Testis (tissue), 3 donors: ENCODE results near the gene TDRD10. TPM values are rescaled to one million over a fixed set of nuclear protein-coding genes. Genes with fewer than 3 reads are reported as not detected.

ENCODE experiments used
- DNase-seq: peaks from one replicate; pipeline ENCODE4 v3.0.0-alpha.2; 2019
- H3K27ac ChIP-seq, 2 donors: fragments of 200-600 bp; sonication (generic); one replicate each; pipeline ENCODE4 v1.5.1; 2019
- H3K27me3 ChIP-seq: fragments of 200-600 bp; sonication (generic); one replicate; pipeline ENCODE4 v1.5.1; 2019
- H3K36me3 ChIP-seq: fragments of 200-600 bp; sonication (generic); one replicate; pipeline ENCODE4 v1.5.1; 2017; ENCODE audit warnings: low read depth; ENCODE audit errors: missing control alignments
- H3K4me1 ChIP-seq: fragments of 200-600 bp; sonication (generic); one replicate; pipeline ENCODE4 v1.5.1; 2019
- H3K4me3 ChIP-seq, 2 donors: fragments of 200-600 bp; sonication (generic); one replicate each; pipeline ENCODE4 v1.5.1; 2017 to 2019
- H3K9me3 ChIP-seq: fragments of 200-600 bp; sonication (generic); one replicate; pipeline ENCODE4 v1.5.1; 2017
- POLR2A ChIP-seq: fragments of 450-650 bp; IDR thresholded peaks from one replicate; pipeline ENCODE4 v1.6.1; 2017; ENCODE audit warnings: antibody characterized with exemption, mild to moderate bottlenecking, moderate library complexity
- whole genome bisulfite sequencing, 2 donors: methylation state at CpG; one replicate each; pipeline ENCODE4 v1.1.5; 2018; 5-methylcytosine and 5-hydroxymethylcytosine counted together
- intact Hi-C: fragments of 100-400 bp; cut with DNase I; formaldehyde crosslinking; loops from one replicate; pipeline ENCODE4 v1.15.1; 2023; ENCODE audit warnings: low total_unique reads
- polyA plus RNA-seq: library from polyadenylated mRNA; stranded (reverse); fragments of 350-450 nt; fragmentation: Illumina TruSeq; extraction: RNeasy Lipid Tissue Mini Kit (QIAGEN cat#74804); gene quantifications from one replicate; pipeline ENCODE4 v1.2.3, GENCODE V29; 2014; ENCODE audit warnings: low read depth, low replicate concordance; ENCODE audit not compliant: insufficient read depth
- total RNA-seq, 2 donors: library from RNA; depleted of rRNA; stranded (reverse); fragments of >200 nt; gene quantifications; one replicate each; pipeline ENCODE4 v1.2.3, GENCODE V29; 2016
- TF ChIP-seq, protein P1 (sequence below), 3 experiments: fragments of 450-650 bp in 2 of 3; fragments of 200-600 bp in 1 of 3; sonication (generic) in 1 of 3; IDR thresholded peaks; one replicate each; pipeline ENCODE4 v1.5.1; 2016 to 2019; ENCODE audit warnings: antibody characterized with exemption in 3 of 3, mild to moderate bottlenecking in 2 of 3, moderate library complexity in 1 of 3

Gene TDRD10
- total and polyA plus RNA-seq, 3 donors from 2014 or later, result 50.9 to 123 (median 60.3) TPM

DNA sequence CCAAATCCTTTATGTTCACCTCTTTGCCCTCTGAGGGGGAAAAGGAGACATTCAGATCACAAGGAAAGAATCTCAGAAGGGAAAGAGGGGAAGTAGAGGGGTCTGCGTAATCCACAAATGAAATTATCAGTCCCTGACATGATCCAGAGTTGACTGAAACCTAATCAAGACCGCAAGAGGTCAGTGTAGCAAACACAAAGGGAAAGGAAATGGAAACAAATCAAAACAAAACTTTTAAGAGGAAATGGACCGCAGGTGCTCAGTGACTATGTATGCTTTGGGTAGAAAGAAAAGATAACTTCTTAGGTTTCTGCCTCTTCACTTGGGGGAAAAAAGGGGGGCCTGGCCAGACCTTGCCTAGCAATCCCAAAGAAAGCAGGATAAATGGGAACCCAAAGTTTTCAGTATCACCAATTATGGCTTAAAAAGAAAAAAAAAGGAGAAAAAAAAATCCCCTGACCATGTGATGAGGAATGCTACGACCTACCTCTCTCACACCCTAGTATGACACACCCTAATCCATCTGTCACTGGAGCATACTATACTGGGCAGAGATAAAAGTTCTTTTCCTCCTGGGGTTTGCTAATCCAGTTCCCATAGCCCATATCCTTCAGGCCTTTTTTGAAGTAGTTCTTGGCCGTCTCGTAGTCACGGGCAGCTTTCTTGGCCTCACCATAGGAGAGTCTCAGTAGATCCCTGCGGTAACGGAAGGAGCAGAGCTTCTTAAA, 82.4 kb downstream of the TDRD10 start:
- no peak overlapping the region for H3K4me3 ChIP-seq
- H3K27me3 ChIP-seq, result no peaks in the 10 kb centered on the region
- H3K4me1 ChIP-seq, result no peaks in the 10 kb centered on the region
- intact Hi-C loops, result no loop called here
- H3K9me3 ChIP-seq, result no peaks in the 10 kb centered on the region
- DNase-seq, result no peak
- no peaks in the 10 kb centered on the region for H3K36me3 ChIP-seq
- no peak for TF ChIP-seq POLR2A
- TF ChIP-seq, protein P1, sequence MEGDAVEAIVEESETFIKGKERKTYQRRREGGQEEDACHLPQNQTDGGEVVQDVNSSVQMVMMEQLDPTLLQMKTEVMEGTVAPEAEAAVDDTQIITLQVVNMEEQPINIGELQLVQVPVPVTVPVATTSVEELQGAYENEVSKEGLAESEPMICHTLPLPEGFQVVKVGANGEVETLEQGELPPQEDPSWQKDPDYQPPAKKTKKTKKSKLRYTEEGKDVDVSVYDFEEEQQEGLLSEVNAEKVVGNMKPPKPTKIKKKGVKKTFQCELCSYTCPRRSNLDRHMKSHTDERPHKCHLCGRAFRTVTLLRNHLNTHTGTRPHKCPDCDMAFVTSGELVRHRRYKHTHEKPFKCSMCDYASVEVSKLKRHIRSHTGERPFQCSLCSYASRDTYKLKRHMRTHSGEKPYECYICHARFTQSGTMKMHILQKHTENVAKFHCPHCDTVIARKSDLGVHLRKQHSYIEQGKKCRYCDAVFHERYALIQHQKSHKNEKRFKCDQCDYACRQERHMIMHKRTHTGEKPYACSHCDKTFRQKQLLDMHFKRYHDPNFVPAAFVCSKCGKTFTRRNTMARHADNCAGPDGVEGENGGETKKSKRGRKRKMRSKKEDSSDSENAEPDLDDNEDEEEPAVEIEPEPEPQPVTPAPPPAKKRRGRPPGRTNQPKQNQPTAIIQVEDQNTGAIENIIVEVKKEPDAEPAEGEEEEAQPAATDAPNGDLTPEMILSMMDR (IDR thresholded peaks at IDR 0.05), result no peak
- no peak overlapping the region for H3K27ac ChIP-seq
- 79 to 89% methylated on average over 9 of the region's 9 CpGs for WGBS, 2 donors

DNA sequence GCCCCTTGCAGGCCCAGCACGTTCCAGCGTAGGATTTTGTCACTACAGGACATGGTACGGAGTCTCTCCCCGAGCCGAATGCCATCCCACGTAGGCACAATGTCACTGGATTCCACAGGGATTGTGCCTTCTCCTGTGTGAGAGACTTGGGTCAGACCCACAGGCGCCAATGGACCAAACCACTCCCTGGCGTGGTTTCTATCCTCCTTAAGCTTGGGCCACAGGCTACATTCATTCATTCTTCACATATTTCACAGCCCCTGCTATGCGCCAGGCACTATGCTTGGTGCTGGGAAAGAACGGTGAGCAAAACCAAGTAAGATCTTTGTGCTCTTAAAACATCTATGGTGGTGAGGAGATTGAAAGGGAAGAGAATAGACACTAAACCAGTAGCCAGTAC, 84.2 kb downstream of the TDRD10 start:
- Histone ChIP-seq H3K27ac (no peak overlapping the region), H3K9me3 (no peaks in the 10 kb centered on the region), H3K27me3 (no peaks in the 10 kb centered on the region), H3K4me1 (no peaks in the 10 kb centered on the region), H3K4me3 (no peak overlapping the region), H3K36me3 (no peaks in the 10 kb centered on the region)
- no peak for DNase-seq
- TF ChIP-seq POLR2A, result no peak
- TF ChIP-seq, protein P1 (IDR thresholded peaks at IDR 0.05), result no peak
- intact Hi-C loops, result no loop called here
- 84 to 88% methylated on average over 10 of the region's 10 CpGs for WGBS, 2 donors

DNA sequence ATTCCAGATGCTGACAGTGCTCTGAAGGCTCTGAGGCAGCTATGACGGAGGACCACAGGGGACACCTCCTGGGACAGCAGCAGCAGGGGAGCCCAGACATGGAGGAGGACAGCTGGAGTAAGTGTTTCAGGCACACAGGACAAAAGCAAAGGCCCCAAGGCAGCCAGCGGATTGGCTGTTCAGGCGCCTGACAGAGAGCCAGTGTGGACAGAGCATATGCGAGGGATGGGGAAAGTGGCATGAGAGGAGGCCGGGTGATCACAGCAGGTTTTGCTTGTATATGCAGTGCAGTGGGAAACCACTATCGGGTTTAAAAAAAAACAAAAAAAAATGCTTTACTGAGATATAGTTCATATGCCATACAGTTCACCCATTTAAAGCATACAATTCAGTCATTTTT, 84.6 kb downstream of the TDRD10 start:
- H3K4me3 ChIP-seq, result no peak overlapping the region
- H3K27ac ChIP-seq, result no peak overlapping the region
- H3K4me1 ChIP-seq, result no peaks in the 10 kb centered on the region
- no peaks in the 10 kb centered on the region for H3K9me3 ChIP-seq
- intact Hi-C loops, result no loop called here
- WGBS, 2 donors, result 90 to 95% methylated on average over 6 of the region's 6 CpGs
- TF ChIP-seq POLR2A, result no peak
- TF ChIP-seq, protein P1 (IDR thresholded peaks at IDR 0.05), result no peak
- no peaks in the 10 kb centered on the region for H3K36me3 ChIP-seq
- no peak for DNase-seq
- no peaks in the 10 kb centered on the region for H3K27me3 ChIP-seq

DNA sequence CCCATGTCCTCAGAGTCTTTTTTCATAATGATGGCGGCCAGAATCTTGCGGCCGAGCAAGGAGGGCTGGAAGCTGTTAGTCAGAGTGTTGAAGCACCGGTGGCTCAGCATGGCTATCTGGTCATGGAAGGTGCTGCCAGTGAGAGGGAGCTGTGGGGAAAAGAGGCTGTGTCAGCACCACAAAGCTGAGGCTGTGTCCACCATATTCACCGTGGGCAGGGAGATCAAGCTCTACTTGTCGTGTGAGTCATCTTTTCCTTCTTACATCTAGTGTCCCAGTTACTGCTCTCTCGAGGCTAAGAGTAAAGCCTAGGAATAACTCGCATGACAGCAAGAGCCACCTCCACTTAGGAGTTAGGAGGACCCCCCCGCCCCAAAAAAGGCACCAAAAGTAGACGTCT, 87.8 kb downstream of the TDRD10 start:
- no peak for DNase-seq

More for the DNA sequence above, 87.8 kb downstream of the TDRD10 start:
- 79 to 85% methylated on average over 9 to 10 of the region's 10 CpGs for WGBS, 2 donors
- Histone ChIP-seq H3K36me3 (no peaks in the 10 kb centered on the region), H3K4me1 (no peaks in the 10 kb centered on the region), H3K9me3 (no peaks in the 10 kb centered on the region), H3K27me3 (no peaks in the 10 kb centered on the region), H3K27ac (no peak overlapping the region), H3K4me3 (no peak overlapping the region)
- no peak for TF ChIP-seq POLR2A
- TF ChIP-seq, protein P1 (IDR thresholded peaks at IDR 0.05), result no peak
- intact Hi-C loops, result no loop called here
